Epidermal melanocyte (primary cell): ENCODE results near the gene TMEM9B.
A peak's percentile ranks its signal among the peaks of the same experiment; 100 is the strongest.
"Not testable (repeated sequence)": the region's sequence is repeated elsewhere in the genome, so short reads cannot be mapped to it uniquely, and the experiment has no call there.

Source experiments
- DNase-seq: peaks from one replicate; pipeline ENCODE4 v3.0.0; 2011; ENCODE audit warnings: low spot score; ENCODE audit not compliant: insufficient read length

TMEM9B gene

DNA sequence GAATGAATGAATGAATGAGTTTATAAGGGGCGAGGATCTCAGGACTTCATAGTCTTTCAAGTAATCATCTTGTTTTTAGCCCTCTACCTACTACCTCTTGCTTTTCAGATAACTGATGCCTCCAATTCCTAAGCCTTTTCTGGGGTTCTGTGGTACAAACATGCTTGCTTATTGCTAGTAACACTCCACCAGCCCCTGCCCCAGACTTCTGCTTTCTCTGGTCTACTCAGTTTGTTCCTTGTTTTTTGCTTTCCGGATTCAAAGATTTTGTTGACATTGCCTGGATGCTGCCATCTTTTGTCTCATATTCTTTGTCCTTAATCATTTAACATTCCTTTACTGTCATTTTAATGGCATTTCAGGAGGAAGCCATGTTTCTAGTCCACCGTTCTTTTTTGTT lies 8.9 kb upstream of the TMEM9B start:
- no peak for DNase-seq

DNA sequence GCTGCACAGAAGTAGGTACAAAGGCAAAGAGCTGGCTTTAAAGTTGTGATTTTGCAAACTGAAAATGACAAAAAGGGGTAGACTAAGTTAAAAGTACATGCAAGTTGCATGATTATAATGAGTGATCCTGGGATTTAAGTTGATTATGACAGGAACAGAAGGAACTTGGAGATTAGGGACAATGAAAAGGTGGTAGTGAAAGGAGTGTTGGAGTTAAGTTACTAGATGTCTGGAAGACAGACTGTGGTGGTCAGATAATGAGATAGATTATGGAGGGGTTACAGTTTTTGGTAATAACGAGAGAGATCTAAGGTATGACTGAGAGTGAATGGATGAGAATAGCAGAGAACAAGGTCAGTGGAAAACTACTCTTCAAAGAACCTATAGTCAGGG lies 7.7 kb upstream of the TMEM9B start:
- DNase-seq = no peak

GRCh38 chr11:8971196-8971923 lies 7.1 kb upstream of the TMEM9B start:
- DNase-seq = no peak

GRCh38 chr11:8967184-8967583 lies 2.9 kb upstream of the TMEM9B start:
- DNase-seq = no peak

- no peak for DNase-seq
These were observed 496 bp downstream of the TMEM9B start for GRCh38 chr11:8963569-8964323.

GRCh38 chr11:8962841-8963240 lies 1.4 kb downstream of the TMEM9B start:
- no peak for DNase-seq

DNA sequence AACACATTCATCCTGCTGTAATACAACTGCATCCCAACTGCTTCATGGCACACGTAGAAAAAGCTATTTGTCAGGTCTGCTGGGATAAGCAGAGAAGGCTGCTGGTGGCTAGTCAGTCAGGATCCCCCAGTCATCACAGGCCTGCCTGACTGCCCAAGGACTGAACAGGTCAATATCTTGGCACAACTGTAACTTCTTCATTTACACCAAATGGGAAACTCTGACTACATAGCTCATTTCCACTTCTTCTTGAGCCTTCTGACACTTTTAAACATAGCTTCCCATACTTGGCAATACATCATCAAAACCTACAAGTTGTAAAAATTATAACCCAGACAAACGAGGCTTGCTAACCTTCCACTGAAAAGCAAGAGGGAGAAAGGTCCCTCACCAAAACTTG lies 2.8 kb downstream of the TMEM9B start:
- DNase-seq = no peak

DNA sequence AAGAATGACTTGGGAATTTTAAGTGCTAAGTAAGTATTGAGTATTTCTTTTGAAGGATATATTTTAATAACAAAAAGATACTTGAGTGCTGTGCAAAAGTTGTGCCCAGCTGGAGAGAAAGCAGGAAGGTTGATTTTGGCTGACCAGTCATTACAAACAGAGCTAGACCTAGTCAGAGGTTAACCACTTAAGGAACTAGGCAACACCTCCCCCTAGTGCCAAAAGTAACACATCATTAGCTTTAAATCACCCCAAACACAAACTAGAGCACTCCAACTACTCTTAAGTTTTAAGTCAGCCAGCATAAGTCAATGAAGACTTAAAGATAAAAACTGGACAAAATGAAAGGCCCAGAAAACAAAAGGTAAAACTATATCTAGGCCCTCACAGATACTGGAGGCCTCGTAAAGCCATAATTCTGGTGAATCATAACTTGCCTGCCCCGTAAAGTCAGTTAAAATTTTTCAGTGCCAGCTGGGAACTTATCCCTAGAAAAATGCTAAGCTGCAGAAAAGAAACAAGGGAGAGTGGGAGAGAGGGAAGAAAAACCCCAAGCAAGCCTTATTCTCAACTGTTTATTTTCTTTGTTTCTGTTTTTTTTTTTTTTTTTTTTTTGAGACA lies 4.6 kb downstream of the TMEM9B start:
- peak; percentile 78 for DNase-seq

DNA sequence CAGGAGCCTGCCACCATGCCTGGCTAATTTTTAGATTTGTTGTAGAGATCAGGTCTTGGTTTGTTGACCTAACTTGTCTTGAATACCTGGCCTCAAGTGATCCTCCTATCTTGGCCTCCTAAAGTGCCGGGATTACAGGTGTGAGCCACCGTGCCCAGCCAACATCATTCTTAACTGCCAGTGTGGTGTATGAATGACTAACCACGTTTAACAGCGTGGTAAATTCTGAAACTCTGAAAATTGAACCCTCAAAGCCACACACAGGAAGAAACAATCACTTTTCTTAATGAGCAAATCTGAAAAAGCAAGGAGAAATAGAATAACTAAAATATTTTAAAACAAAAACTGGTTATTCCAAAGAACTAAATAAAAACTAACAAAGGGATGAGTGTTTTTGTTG lies 7.4 kb downstream of the TMEM9B start:
- no peak for DNase-seq

DNA sequence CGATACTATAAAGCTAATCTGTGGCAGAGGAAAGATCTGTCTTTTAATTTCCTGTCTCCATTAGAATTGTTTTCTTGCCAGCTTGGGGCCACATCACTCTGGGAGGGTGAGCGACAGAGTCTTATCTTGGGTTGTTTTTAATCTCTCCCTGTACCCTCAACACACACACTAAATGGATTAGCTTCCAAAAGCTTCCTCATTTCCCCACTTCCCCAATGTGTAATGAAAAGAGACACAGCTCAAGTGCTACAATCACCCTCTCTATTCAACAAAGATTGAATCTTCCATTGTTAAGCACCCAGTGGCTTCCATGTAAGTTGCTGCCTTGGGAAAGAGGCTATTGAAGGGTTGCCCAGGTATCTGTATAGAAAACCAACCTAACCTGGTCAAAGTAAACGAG lies 15.4 kb downstream of the TMEM9B start:
- DNase-seq = no peak

DNA sequence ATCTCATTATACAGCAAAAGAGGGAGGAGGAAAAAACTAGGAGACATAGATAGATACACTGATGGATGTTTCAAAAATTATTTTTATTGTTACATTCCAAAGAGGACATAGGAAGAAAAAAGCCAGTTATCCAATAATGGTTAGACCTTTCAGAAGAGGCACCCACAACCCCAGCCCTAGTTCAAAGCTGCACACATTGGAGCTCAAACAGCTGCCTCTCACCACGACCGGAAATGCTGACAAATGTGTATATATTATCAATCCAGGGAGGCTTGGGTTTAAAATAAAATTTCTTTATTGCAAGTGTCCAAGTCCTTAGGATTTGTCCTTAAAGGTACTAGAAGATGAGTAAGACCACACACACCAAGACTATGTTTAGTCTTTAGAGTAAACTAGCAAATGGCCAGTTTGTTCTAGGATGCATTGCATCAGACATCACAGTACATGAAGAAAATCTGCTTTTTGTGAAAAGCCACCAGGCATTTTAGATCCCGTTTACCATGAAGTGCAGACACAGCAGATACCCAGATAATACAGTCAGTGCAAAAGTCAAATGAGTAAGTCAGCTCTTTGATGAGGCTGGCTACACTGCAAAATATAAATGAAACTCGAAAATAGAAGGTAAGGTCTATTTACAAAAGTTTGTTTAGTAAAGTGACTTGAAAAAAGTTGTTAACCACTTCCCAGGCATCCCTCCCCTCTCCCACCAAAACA lies 16.9 kb downstream of the TMEM9B start:
- DNase-seq = no peak

DNA sequence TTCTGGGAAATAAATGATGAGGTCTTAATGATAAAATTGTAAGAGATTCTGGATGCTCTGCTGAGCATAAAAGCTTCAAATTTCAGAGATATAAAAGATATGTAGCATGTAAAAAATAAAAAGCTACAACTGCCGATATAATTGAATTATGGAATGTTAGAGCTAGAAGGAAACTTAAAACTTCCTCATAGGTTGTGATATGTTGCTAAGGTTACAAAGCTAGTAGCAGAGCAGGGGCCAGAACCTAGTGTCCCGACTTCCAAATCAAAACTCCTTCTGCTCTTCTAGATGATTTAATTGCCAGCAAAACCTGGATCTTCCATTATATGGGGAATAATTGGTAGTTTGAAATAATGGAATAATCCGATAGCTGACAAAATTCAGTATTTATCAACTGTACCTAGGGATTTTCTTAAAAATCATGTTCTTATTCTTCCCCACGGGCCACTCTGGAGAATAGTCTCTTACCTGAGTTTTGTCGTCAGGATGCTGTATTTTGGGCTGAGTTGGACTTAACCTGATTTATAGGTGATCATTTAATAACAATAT lies 21.6 kb downstream of the TMEM9B start, which contains the start of gene ASCL3:
ASCL3 (minus strand) TSS at position 499 of the 549 bp plus-strand sequence. CDS start 4,855 bp downstream, outside the sequence.
- no peak for DNase-seq

GRCh38 chr11:8941341-8942103 lies 22.7 kb downstream of the TMEM9B start:
- no peak for DNase-seq

DNA sequence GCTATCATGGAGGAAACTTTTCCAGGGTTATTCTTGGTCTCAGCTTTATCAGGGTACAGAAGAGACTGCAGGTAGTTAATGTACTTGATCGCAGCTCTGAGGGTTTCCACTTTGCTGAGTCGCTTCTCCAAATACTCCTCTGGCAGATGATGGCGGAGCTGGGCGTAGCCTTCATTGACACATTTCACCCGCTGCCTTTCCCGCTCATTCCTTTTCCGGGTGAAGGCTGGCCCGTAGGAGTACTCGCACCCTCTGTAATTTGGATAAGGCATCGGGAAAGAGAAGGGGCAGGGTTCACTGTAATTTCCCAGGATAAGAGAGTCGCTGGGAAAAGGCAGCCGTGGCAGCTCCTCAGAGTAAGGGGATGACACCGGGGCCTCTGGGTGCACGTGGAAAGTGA lies 26.6 kb downstream of the TMEM9B start:
- no peak for DNase-seq

DNA sequence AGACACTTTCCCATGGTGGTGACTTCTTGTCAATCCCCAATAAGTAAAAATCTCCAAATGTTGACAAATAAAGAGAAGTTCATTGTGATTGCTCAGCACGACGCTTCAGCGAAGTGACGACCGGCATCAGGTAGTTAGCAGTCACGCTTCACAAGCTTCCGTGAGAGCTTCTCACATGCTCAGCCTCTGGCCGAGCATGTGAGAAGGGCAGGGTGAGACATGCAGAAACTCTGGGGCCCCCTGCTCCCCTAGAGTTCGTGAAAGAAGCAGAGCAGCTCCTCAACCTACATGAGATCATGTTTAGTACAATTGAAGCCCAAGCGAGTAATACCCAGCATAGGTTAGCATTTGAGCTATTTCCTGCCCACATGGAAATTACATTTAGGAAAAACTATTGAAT lies 27.1 kb downstream of the TMEM9B start:
- DNase-seq = no peak

DNA sequence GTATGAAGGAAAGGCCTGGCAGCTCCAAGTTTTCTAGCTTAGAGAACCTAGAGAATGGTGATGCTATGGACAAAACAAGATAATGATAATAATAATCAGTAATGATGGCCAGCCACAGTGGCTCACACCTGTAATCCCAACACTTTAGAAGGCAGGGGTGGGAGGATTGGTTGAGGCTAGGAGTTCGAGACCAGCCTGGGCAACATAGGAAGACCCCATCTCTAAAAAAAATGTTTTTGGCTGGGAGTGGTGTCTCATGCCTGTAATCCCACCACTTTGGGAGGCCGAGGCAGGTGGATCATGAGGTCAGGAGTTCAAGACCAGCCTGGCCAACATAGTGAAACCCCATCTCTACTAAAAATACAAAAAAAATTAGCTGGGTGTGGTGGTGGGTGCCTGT lies 28.5 kb downstream of the TMEM9B start:
- not testable (repeated sequence) for DNase-seq

DNA sequence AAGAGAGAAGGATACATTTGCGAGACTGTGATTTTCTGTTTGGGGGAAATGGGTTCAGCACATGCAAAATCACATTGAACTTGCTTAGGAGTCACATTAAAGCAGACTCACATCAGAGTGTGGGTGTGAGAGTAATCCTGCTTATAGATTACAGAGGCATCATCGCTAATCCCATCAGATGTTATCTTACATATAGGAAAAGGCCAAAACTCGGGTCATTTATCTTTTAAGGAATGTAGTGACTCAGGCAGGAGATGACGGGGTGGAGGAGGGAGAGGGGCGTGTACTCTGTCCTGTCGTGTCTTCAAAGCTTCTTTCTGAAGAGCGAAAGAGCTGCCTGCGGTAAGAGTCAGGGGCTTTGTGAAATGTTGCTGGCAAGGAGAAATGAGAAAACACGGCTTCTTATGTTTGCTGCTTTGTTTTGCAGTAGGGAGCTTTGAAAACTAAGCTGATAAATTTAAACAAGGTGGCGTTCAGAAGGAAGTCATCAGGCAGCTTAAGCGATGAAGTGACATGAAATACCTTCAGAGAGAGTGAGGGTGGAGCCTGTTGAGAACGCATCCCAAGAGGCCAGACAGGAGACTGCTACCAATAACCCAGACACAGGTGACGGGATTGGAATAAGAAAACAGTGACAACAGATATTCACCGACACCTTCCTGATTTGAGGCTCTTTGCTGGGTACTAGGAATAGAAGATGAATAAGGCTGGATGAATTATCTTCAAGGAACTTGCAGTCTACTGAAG lies 29.3 kb downstream of the TMEM9B start:
- DNase-seq = no peak

- DNase-seq = no peak
These were observed 30.3 kb downstream of the TMEM9B start for GRCh38 chr11:8933931-8934330.

GRCh38 chr11:8932564-8933180 lies 31.6 kb downstream of the TMEM9B start, which contains the start of gene C11orf16:
C11orf16 (minus strand) TSS chr11:8932947; CDS start chr11:8932308, 639 bp downstream.
- no peak for DNase-seq
